ENCODE data around the gene MRPS18C. TPM values are rescaled to one million over a fixed set of nuclear protein-coding genes. Genes with fewer than 3 reads are reported as not detected.

The MRPS18C gene
- total and polyA plus RNA-seq, 9 of the 15 experiments (the other 6 are each of a cell fraction or from before 2014, with no cell fraction given): 54.3 to 390 (median 138) TPM

- TF ChIP-seq POU5F1 (IDR thresholded peaks at IDR 0.05; ENCODE audit: borderline replicate concordance, low read depth, low read length, partially characterized antibody): peak; percentile 34
- TF ChIP-seq IRF9 (tag; IDR thresholded peaks at IDR 0.05): no peak
- peak; percentile 88 for TF ChIP-seq POLR2G (IDR thresholded peaks at IDR 0.05; ENCODE audit: low read depth, low read length)
- no peak for TF ChIP-seq ZFP36 (IDR thresholded peaks at IDR 0.05; ENCODE audit: low read depth, low read length, partially characterized antibody)
- TF ChIP-seq TAF1 (IDR thresholded peaks at IDR 0.05; ENCODE audit: control insufficient read depth, extremely low read depth, insufficient read depth, low read length, severe bottlenecking): peak; percentile 97
- no peak for TF ChIP-seq ZBTB49 (CRISPR knock-in tag; IDR thresholded peaks at IDR 0.05; ENCODE audit: borderline replicate concordance)
- no peak for TF ChIP-seq ZNF75A (CRISPR knock-in tag; IDR thresholded peaks at IDR 0.05)
- TF ChIP-seq SMAD4 (CRISPR knock-in tag; conservative IDR thresholded peaks at IDR 0.05): no peak
- TF ChIP-seq XRCC3 (IDR thresholded peaks at IDR 0.05): no peak
- TF ChIP-seq KDM4B (IDR thresholded peaks at IDR 0.05; ENCODE audit: borderline replicate concordance in 2 of 2, low read depth in 1 of 2): peak in 1 of 2 experiments; percentile 96; a peak in 1 of 4 replicates
- peak; percentile 86 for TF ChIP-seq RBBP5 (IDR thresholded peaks at IDR 0.05; ENCODE audit: borderline replicate concordance, insufficient read depth, low read length, poor library complexity, severe bottlenecking)
- no peak for TF ChIP-seq ZNF324 (CRISPR knock-in tag; IDR thresholded peaks at IDR 0.05)
- TF ChIP-seq ZNF699 (CRISPR knock-in tag; IDR thresholded peaks at IDR 0.05; ENCODE audit: insufficient replicate concordance): no peak
- peak; percentile 6 for TF ChIP-seq NUFIP1 (IDR thresholded peaks at IDR 0.05; ENCODE audit: partially characterized antibody)
- no peak for TF ChIP-seq U2AF2 (optimal IDR thresholded peaks at IDR 0.05; ENCODE audit: low read depth, low read length)
- TF ChIP-seq MTA1 (IDR thresholded peaks at IDR 0.05; ENCODE audit: borderline replicate concordance): 0 out of 2 replicates have a peak, but pooled peaks have one; percentile 12
- TF ChIP-seq HDAC2 (IDR thresholded peaks at IDR 0.05): peak; percentile 43; the same call in 1 of the 2 replicates
- TF ChIP-seq IRF1 (CRISPR knock-in tag; IDR thresholded peaks at IDR 0.05; ENCODE audit: borderline replicate concordance): 0 out of 2 replicates have a peak, but pooled peaks have one; percentile 56
- TF ChIP-seq THRB (CRISPR knock-in tag; conservative IDR thresholded peaks at IDR 0.05): 0 out of 2 replicates have a peak, but pooled peaks have one; percentile 14
- peak; percentile 82 for TF ChIP-seq SMAD1 (IDR thresholded peaks at IDR 0.05; ENCODE audit: low read depth, low read length, partially characterized antibody)
- TF ChIP-seq RBM25 (IDR thresholded peaks at IDR 0.05; ENCODE audit: low read depth, low read length, severe bottlenecking): peak; percentile 12
Observed at GRCh38 chr4:83455281-83456183, at the start of gene MRPS18C, which contains the start of gene HELQ (continued).
